A673 (cell line): ENCODE measurements around the gene CPA1.

ENCODE experiments used
- CTCF ChIP-seq: fragments of 300-800, 200-600 bp; sonication (generic); conservative IDR thresholded peaks from 2 replicates; pipeline ENCODE4 v1.5.1; 2017; ENCODE audit warnings: low read depth, mild to moderate bottlenecking, antibody characterized with exemption, low read length, moderate library complexity, mixed read lengths
- EZH2 ChIP-seq: fragments of 200-600 bp; sonication (generic); IDR thresholded peaks from 2 replicates; pipeline ENCODE4 v1.6.1; 2017; ENCODE audit warnings: borderline replicate concordance, low read depth, mild to moderate bottlenecking, mixed read lengths, antibody characterized with exemption, low read length; ENCODE audit not compliant: poor library complexity, severe bottlenecking

GRCh38 chr7:130379019-130379418 is 1.3 kb upstream of the CPA1 start:
- TF ChIP-seq CTCF = no peak
- no peak for TF ChIP-seq EZH2
